ENCODE data around the gene WFIKKN1.

WFIKKN1 gene

GRCh38 chr16:628321-629061 is 2.3 kb upstream of the WFIKKN1 start:
- H3K9me3 ChIP-seq, result no peaks in the 10 kb centered on the region
- peaks cover 36% of the 10 kb centered on the region for H3K4me1 ChIP-seq
- no peaks in the 10 kb centered on the region for H3K27me3 ChIP-seq
- no peaks in the 10 kb centered on the region; the same call in 1 of the 2 replicates for H3K36me3 ChIP-seq
- DNase-seq, result peak; percentile 21
- TF ChIP-seq CTCF (IDR thresholded peaks at IDR 0.05; ENCODE audit: low read depth, low read length), result no peak
- no peak overlapping the region for H3K4me3 ChIP-seq (ENCODE audit: low read depth, low read length)

GRCh38 chr16:629185-629832 is 1.5 kb upstream of the WFIKKN1 start:
- DNase-seq, result peak; percentile 84
- Histone ChIP-seq H3K36me3 (peaks cover 6% of the 10 kb centered on the region), H3K27me3 (no peaks in the 10 kb centered on the region), H3K4me3 (ENCODE audit: low read depth, low read length) (no peak overlapping the region), H3K9me3 (no peaks in the 10 kb centered on the region), H3K4me1 (peaks cover 30% of the 10 kb centered on the region)
- TF ChIP-seq CTCF (IDR thresholded peaks at IDR 0.05; ENCODE audit: low read depth, low read length), result no peak

- Histone ChIP-seq H3K9me3 (no peaks in the 10 kb centered on the region), H3K4me3 (ENCODE audit: low read depth, low read length) (no peak overlapping the region), H3K4me1 (peaks cover 25% of the 10 kb centered on the region), H3K27me3 (no peaks in the 10 kb centered on the region), H3K36me3 (peaks cover 10% of the 10 kb centered on the region)
- DNase-seq, result no peak
- TF ChIP-seq CTCF (IDR thresholded peaks at IDR 0.05; ENCODE audit: low read depth, low read length), result no peak
These were observed 944 bp upstream of the WFIKKN1 start for GRCh38 chr16:629833-630248.

- H3K27me3 ChIP-seq, result no peaks in the 10 kb centered on the region
- H3K9me3 ChIP-seq, result no peaks in the 10 kb centered on the region
- DNase-seq, result peak; percentile 18
- no peak overlapping the region for H3K4me3 ChIP-seq (ENCODE audit: low read depth, low read length)
- TF ChIP-seq CTCF (IDR thresholded peaks at IDR 0.05; ENCODE audit: low read depth, low read length), result no peak
- peaks cover 10% of the 10 kb centered on the region for H3K36me3 ChIP-seq
- peaks cover 21% of the 10 kb centered on the region for H3K4me1 ChIP-seq
These were observed 453 bp upstream of the WFIKKN1 start for GRCh38 chr16:630249-630814.

- no peak for DNase-seq
- peaks cover 21% of the 10 kb centered on the region for H3K4me1 ChIP-seq
- no peaks in the 10 kb centered on the region for H3K9me3 ChIP-seq
- no peak overlapping the region for H3K4me3 ChIP-seq (ENCODE audit: low read depth, low read length)
- peaks cover 10% of the 10 kb centered on the region for H3K36me3 ChIP-seq
- no peaks in the 10 kb centered on the region for H3K27me3 ChIP-seq
- TF ChIP-seq CTCF (IDR thresholded peaks at IDR 0.05; ENCODE audit: low read depth, low read length), result no peak
These were observed 1.1 kb downstream of the WFIKKN1 start for GRCh38 chr16:631808-632358.

Measured in BE2C (cell line).